Measurements from ENCODE around the gene ATP8B4.

Gene ATP8B4

GRCh38 chr15:49904296-49904695, 214.7 kb downstream of the ATP8B4 start:
- no peak for DNase-seq (ENCODE audit: extremely low read depth, low read depth)
- TF ChIP-seq, protein P1, sequence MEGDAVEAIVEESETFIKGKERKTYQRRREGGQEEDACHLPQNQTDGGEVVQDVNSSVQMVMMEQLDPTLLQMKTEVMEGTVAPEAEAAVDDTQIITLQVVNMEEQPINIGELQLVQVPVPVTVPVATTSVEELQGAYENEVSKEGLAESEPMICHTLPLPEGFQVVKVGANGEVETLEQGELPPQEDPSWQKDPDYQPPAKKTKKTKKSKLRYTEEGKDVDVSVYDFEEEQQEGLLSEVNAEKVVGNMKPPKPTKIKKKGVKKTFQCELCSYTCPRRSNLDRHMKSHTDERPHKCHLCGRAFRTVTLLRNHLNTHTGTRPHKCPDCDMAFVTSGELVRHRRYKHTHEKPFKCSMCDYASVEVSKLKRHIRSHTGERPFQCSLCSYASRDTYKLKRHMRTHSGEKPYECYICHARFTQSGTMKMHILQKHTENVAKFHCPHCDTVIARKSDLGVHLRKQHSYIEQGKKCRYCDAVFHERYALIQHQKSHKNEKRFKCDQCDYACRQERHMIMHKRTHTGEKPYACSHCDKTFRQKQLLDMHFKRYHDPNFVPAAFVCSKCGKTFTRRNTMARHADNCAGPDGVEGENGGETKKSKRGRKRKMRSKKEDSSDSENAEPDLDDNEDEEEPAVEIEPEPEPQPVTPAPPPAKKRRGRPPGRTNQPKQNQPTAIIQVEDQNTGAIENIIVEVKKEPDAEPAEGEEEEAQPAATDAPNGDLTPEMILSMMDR (IDR thresholded peaks at IDR 0.05; ENCODE audit: low read depth, low read length) = no peak

DNA sequence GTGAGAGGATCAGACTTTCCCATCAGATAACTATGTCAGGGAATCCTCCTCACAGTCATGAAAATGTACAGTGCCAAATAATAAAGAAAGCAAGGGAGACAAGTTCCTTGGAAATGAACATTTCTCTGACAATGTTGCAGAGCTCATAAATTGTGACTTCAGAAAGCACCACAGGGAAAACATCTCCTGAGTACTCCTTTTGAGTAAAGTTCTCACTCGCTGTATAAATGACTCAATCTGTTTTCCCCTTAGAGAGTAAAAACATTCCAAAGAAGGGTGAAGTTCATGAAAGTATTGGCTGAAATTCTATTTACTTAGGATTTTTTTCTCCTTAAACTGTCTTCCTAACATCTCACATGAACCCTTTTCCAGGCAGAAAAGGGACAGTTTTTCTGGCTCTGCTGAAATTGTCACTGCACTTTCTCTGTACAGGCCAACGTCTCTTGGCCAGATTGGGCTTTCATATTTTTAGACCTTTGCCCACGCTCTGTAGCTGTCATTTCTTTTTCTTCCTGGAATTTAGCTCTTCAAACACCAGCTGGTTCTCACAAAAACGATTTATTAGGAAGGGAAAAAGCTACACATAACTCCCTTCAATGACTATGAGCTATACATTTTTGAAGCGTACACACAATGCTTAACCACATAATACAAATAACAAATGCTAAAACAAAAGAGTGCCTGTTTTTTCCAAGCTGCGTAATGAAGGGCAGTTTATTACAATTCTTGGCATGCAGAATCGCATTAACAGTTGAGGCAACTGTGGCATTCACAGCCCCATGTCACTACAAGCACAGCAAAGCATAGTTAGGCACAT, 216.1 kb downstream of the ATP8B4 start:
- DNase-seq (ENCODE audit: extremely low read depth, low read depth) = no peak
- TF ChIP-seq, protein P1 (IDR thresholded peaks at IDR 0.05; ENCODE audit: low read depth, low read length) = no peak

GRCh38 chr15:49901996-49902684, 216.9 kb downstream of the ATP8B4 start:
- no peak for DNase-seq (ENCODE audit: extremely low read depth, low read depth)
- TF ChIP-seq, protein P1 (IDR thresholded peaks at IDR 0.05; ENCODE audit: low read depth, low read length) = peak; percentile 56

GRCh38 chr15:49901321-49901720, 217.7 kb downstream of the ATP8B4 start:
- DNase-seq (ENCODE audit: extremely low read depth, low read depth) = no peak
- TF ChIP-seq, protein P1 (IDR thresholded peaks at IDR 0.05; ENCODE audit: low read depth, low read length) = no peak

DNA sequence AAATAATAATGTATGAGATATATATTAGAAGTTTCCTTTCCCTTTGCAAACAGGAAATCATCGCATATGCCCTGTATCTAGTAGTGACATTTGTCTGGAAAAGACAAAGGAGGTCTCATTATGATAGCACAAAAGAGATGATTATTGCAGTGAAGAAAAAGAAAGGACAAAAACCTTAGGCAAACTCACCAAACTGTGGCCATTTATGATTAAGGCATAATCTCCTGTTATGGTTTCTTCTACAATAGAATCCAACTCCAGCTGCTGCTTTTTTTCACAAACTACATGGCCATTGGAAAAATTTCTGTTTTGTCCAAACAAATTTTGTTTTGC, 218.2 kb downstream of the ATP8B4 start:
- DNase-seq (ENCODE audit: extremely low read depth, low read depth) = no peak
- TF ChIP-seq, protein P1 (IDR thresholded peaks at IDR 0.05; ENCODE audit: low read depth, low read length) = no peak

DNA sequence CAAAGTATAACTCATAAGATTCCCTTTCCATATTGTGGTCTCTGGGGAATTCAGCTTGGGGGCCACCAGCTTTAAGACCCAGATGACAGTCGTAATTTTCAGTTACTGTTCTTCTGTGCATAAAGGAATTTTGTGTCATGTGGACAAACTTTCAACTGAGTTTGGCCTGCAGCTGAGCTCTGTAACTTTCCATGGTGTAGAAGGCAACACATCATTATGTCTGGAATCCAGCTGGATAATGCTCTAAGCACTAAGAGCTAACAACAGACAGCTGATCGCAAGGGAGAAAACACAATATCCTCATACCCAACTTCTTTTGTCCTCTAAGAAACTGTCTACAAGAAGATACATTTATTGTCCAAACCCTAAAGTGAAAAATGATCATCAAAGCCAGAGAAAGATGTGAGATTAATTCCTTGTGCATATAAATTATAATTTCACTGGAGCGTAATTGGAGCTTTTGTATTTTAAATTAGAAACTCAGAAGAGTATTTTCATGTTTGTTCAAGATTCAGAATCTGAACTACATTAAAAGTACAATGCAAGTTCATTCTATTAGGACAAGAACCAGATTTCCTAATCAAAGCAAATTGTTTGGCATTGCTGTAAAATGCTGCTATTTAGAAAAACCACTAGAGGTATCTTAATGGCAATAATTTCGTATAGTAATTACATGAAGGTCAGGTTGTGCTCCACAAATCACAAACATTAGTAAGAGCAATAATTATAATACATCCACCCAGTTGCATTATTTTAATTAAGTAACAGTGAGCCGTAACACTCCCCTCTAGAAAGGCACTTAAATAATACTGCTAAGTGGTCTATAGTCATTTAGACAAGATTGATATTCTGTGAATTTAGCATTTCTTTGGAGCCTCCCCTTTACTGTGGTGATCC, 218.8 kb downstream of the ATP8B4 start:
- TF ChIP-seq, protein P1 (IDR thresholded peaks at IDR 0.05; ENCODE audit: low read depth, low read length) = no peak
- no peak for DNase-seq (ENCODE audit: extremely low read depth, low read depth)
